Smooth muscle cell (in vitro differentiated cells): ENCODE data around the gene RIPOR2. TPM values are rescaled to one million over a fixed set of nuclear protein-coding genes. Genes with fewer than 3 reads are reported as not detected.
A peak's percentile ranks its signal among the peaks of the same experiment; 100 is the strongest.

Experiments used
- DNase-seq: peaks from one replicate; lab custom pipeline; 2025; ENCODE audit not compliant: unreplicated experiment; lab: John Stamatoyannopoulos, UW
- H2AFZ ChIP-seq: fragments of 200-600 bp; sonication (generic); 2 replicates; pipeline ENCODE4 v1.6.0; 2016; ENCODE audit warnings: antibody characterized with exemption, low read depth, mild to moderate bottlenecking
- H3F3A ChIP-seq: fragments of 200-600 bp; sonication (generic); 2 replicates; pipeline ENCODE4 v1.6.0; 2017; ENCODE audit warnings: antibody characterized with exemption, low read depth
- H3K27ac ChIP-seq: fragments of 200-600 bp; sonication (generic); 2 replicates; pipeline ENCODE4 v1.5.1; 2016; ENCODE audit warnings: low read depth, mild to moderate bottlenecking
- H3K27me3 ChIP-seq: fragments of 200-600 bp; sonication (generic); 2 replicates; pipeline ENCODE4 v1.6.1; 2016; ENCODE audit warnings: low read depth, mild to moderate bottlenecking
- H3K36me3 ChIP-seq: fragments of 200-600 bp; sonication (generic); 2 replicates; pipeline ENCODE4 v1.5.1; 2016; ENCODE audit warnings: low read depth
- H3K4me1 ChIP-seq: fragments of 200-600 bp; sonication (generic); 2 replicates; pipeline ENCODE4 v1.5.1; 2016; ENCODE audit warnings: low read depth
- H3K4me2 ChIP-seq: fragments of 200-600 bp; sonication (generic); 2 replicates; pipeline ENCODE4 v1.6.0; 2016; ENCODE audit warnings: mild to moderate bottlenecking
- H3K4me3 ChIP-seq: fragments of 200-600 bp; sonication (generic); 2 replicates; pipeline ENCODE4 v1.5.1; 2016; ENCODE audit warnings: mild to moderate bottlenecking
- H3K79me2 ChIP-seq: fragments of 200-600 bp; sonication (generic); 2 replicates; pipeline ENCODE4 v1.6.0; 2016; ENCODE audit warnings: low read depth, mild to moderate bottlenecking
- H3K9ac ChIP-seq: fragments of 200-600 bp; sonication (generic); 2 replicates; pipeline ENCODE4 v1.6.0; 2016; ENCODE audit warnings: low read depth
- H3K9me3 ChIP-seq: fragments of 200-600 bp; sonication (generic); replicated peaks from 2 replicates; pipeline ENCODE4 v1.5.1; 2016; ENCODE audit warnings: low read depth
- H4K20me1 ChIP-seq: fragments of 200-600 bp; sonication (generic); 2 replicates; pipeline ENCODE4 v1.6.0; 2016; ENCODE audit warnings: low read depth
- CTCF ChIP-seq: fragments of 200-600 bp; sonication (generic); IDR thresholded peaks from 2 replicates; pipeline ENCODE4 v1.5.1; 2017; ENCODE audit warnings: borderline replicate concordance, mild to moderate bottlenecking, antibody characterized with exemption; ENCODE audit not compliant: insufficient read depth, poor library complexity, severe bottlenecking
- WGBS: methylation state at CpG from one replicate; pipeline ENCODE4 v1.1.7; 2016; ENCODE audit warnings: low lambda C conversion rate; 5-methylcytosine and 5-hydroxymethylcytosine counted together
- polyA plus RNA-seq: library from polyadenylated mRNA; unstranded; fragments of >200 nt; fragmentation: Nextera tagmentation; extraction: Ambion mirVana; gene quantifications from 2 replicates; pipeline ENCODE4 v1.2.1, GENCODE V29; 2016
- total RNA-seq: library from RNA; depleted of rRNA; stranded (reverse); fragments of >200 nt; gene quantifications from 2 replicates; pipeline ENCODE4 v1.2.3, GENCODE V29; 2014

The RIPOR2 gene
- total and polyA plus RNA-seq, 2 experiments from 2014 or later, result 2.3 to 5.6 TPM

- peak overlapping the region; percentile 75 for H3K27ac ChIP-seq
- H2AFZ ChIP-seq, result peak overlapping the region; percentile 47
- peak overlapping the region; percentile 71 for H3K4me2 ChIP-seq
- no peaks in the 10 kb centered on the region for H3K36me3 ChIP-seq
- no peaks in the 10 kb centered on the region for H4K20me1 ChIP-seq
- no peaks in the 10 kb centered on the region for H3K79me2 ChIP-seq
- H3K27me3 ChIP-seq, result no peaks in the 10 kb centered on the region
- H3K9me3 ChIP-seq, result no peaks in the 10 kb centered on the region
- H3K4me1 ChIP-seq, result peaks cover 39% of the 10 kb centered on the region
- no peak overlapping the region for H3K4me3 ChIP-seq
- no peak for DNase-seq
- H3F3A ChIP-seq, result peaks cover 3% of the 10 kb centered on the region
- H3K9ac ChIP-seq, result no peak overlapping the region
- 61% methylated on average over 7 of the region's 7 CpGs for WGBS
- TF ChIP-seq CTCF, result no peak
Measured at GRCh38 chr6:24931718-24932691, 3.8 kb downstream of the RIPOR2 start.

- H3K27ac ChIP-seq, result no peak overlapping the region
- no peak for DNase-seq
- no peak for TF ChIP-seq CTCF
Measured at GRCh38 chr6:24931296-24931695, 4.5 kb downstream of the RIPOR2 start.

GRCh38 chr6:24930431-24930871 is 5.3 kb downstream of the RIPOR2 start:
- H3K4me1 ChIP-seq, result peaks cover 31% of the 10 kb centered on the region
- H3K9ac ChIP-seq, result no peak overlapping the region
- H4K20me1 ChIP-seq, result no peaks in the 10 kb centered on the region
- no peak for TF ChIP-seq CTCF
- H3K4me2 ChIP-seq, result no peak overlapping the region
- 17% methylated on average over 2 of the region's 2 CpGs for WGBS
- H2AFZ ChIP-seq, result no peak overlapping the region
- H3K27me3 ChIP-seq, result no peaks in the 10 kb centered on the region
- H3K4me3 ChIP-seq, result no peak overlapping the region
- H3F3A ChIP-seq, result peaks cover 3% of the 10 kb centered on the region
- no peaks in the 10 kb centered on the region for H3K36me3 ChIP-seq
- H3K9me3 ChIP-seq, result no peaks in the 10 kb centered on the region
- DNase-seq, result no peak
- H3K79me2 ChIP-seq, result no peaks in the 10 kb centered on the region
- H3K27ac ChIP-seq, result peak overlapping the region; percentile 5

More at GRCh38 chr6:24931296-24931695, 4.5 kb downstream of the RIPOR2 start:
- H3K9me3 ChIP-seq, result no peaks in the 10 kb centered on the region
- no peak overlapping the region for H3K4me3 ChIP-seq
- no peak overlapping the region for H3K9ac ChIP-seq
- H3K36me3 ChIP-seq, result no peaks in the 10 kb centered on the region
- H3K27me3 ChIP-seq, result no peaks in the 10 kb centered on the region
- H2AFZ ChIP-seq, result no peak overlapping the region
- no peak overlapping the region for H3K4me2 ChIP-seq
- no peaks in the 10 kb centered on the region for H3K79me2 ChIP-seq
- peaks cover 39% of the 10 kb centered on the region for H3K4me1 ChIP-seq
- H4K20me1 ChIP-seq, result no peaks in the 10 kb centered on the region
- peaks cover 3% of the 10 kb centered on the region for H3F3A ChIP-seq

- H3K27ac ChIP-seq, result no peak overlapping the region
- H3K79me2 ChIP-seq, result no peaks in the 10 kb centered on the region
- H2AFZ ChIP-seq, result no peak overlapping the region
Measured at GRCh38 chr6:24929242-24929641, 6.5 kb downstream of the RIPOR2 start.

More at GRCh38 chr6:24929242-24929641, 6.5 kb downstream of the RIPOR2 start:
- peaks cover 35% of the 10 kb centered on the region for H3K4me1 ChIP-seq
- no peak overlapping the region for H3K4me2 ChIP-seq
- H3K36me3 ChIP-seq, result no peaks in the 10 kb centered on the region
- 74% methylated on average over 1 of the region's 1 CpG for WGBS
- H3F3A ChIP-seq, result peaks cover 10% of the 10 kb centered on the region
- H4K20me1 ChIP-seq, result no peaks in the 10 kb centered on the region
- H3K4me3 ChIP-seq, result no peak overlapping the region
- DNase-seq, result no peak
- H3K9me3 ChIP-seq, result no peaks in the 10 kb centered on the region
- H3K27me3 ChIP-seq, result no peaks in the 10 kb centered on the region
- no peak for TF ChIP-seq CTCF
- no peak overlapping the region for H3K9ac ChIP-seq
